ENCODE data around the gene TMEM219. TPM values are rescaled to one million over a fixed set of nuclear protein-coding genes. Genes with fewer than 3 reads are reported as not detected.

TMEM219 gene
- total and polyA plus RNA-seq, 2 donors (not counting 1 experiment from before 2014, with no cell fraction given) = 79.4 to 100 TPM

DNA sequence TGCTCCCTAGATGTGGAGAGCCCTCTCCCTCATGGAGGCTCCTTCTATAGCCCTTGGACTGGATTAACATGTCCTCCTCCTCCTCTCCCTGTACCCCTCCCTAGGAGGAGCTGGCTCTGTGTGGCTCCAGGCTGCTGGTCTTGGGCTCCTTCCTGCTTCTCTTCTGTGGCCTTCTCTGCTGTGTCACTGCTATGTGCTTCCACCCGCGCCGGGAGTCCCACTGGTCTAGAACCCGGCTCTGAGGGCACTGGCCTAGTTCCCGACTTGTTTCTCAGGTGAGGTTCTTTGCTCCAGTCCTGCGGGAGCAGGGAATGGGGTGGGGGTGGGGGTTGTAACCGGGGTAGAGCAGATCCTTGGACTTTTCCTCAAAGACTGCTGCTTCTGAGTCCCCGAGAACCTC is 9.4 kb downstream of the TMEM219 start:
- no peak overlapping the region for H3K4me3 ChIP-seq (replicated peaks in 1 of 4; ENCODE audit: control extremely low read depth in 1 of 4, insufficient read depth in 1 of 4, low read depth in 3 of 4, low read length in 4 of 4)
- peaks cover 7% of the 10 kb centered on the region for H3K36me3 ChIP-seq (ENCODE audit: control insufficient read depth, insufficient read depth, low read length)
- H3K9me3 ChIP-seq (ENCODE audit: control insufficient read depth, insufficient read depth, low read depth, low read length) = no peaks in the 10 kb centered on the region
- TF ChIP-seq, protein P1, sequence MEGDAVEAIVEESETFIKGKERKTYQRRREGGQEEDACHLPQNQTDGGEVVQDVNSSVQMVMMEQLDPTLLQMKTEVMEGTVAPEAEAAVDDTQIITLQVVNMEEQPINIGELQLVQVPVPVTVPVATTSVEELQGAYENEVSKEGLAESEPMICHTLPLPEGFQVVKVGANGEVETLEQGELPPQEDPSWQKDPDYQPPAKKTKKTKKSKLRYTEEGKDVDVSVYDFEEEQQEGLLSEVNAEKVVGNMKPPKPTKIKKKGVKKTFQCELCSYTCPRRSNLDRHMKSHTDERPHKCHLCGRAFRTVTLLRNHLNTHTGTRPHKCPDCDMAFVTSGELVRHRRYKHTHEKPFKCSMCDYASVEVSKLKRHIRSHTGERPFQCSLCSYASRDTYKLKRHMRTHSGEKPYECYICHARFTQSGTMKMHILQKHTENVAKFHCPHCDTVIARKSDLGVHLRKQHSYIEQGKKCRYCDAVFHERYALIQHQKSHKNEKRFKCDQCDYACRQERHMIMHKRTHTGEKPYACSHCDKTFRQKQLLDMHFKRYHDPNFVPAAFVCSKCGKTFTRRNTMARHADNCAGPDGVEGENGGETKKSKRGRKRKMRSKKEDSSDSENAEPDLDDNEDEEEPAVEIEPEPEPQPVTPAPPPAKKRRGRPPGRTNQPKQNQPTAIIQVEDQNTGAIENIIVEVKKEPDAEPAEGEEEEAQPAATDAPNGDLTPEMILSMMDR (conservative IDR thresholded peaks at IDR 0.05 in 1 of 2, IDR thresholded peaks at IDR 0.05 in 1 of 2; ENCODE audit: low read depth in 1 of 2, low read length in 2 of 2) = no peak
- TF ChIP-seq EZH2 (IDR thresholded peaks at IDR 0.05; ENCODE audit: low read length, missing control alignments) = no peak
- H3K27ac ChIP-seq (ENCODE audit: insufficient read depth, low read length) = no peak overlapping the region
- no peak overlapping the region for H2AFZ ChIP-seq (ENCODE audit: low read length)
- peaks cover 9% of the 10 kb centered on the region for H3K4me1 ChIP-seq (ENCODE audit: control insufficient read depth, extremely low read depth, insufficient read depth, low read length)
- H3K27me3 ChIP-seq (ENCODE audit: control insufficient read depth, insufficient read depth, low read length) = no peaks in the 10 kb centered on the region
- peaks cover 26% of the 10 kb centered on the region for H3K79me2 ChIP-seq (ENCODE audit: control insufficient read depth, insufficient read depth, low read length)
- no peak for DNase-seq (ENCODE audit: low read depth in 2 of 2)
- H4K20me1 ChIP-seq (ENCODE audit: control insufficient read depth, extremely low read depth, insufficient read depth, low read length) = peaks cover 3% of the 10 kb centered on the region
- H3K4me2 ChIP-seq (ENCODE audit: extremely low read depth, insufficient read depth, low read length) = no peak overlapping the region
- no peak overlapping the region for H3K9ac ChIP-seq (ENCODE audit: insufficient read depth, low read length)

DNA sequence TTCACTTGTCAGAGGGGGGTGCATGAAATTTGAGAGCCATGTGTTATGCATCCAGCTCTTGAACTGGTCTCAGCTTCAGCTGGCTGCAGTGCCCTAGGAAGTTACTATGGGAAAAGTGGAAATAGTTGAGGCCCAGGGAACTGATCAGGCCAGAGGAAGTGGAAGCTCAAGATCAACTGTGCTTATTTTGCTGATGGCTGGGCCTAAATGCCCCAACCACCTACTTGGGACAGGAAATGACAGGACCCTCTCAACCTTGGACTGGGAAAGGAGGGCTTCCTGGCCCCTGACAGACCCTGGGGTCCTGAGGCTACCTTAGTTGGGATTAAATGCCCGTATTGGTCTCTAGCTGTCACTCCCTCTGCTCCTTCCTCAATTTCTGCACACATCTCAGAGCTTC is 10.6 kb downstream of the TMEM219 start:
- peaks cover 7% of the 10 kb centered on the region for H3K36me3 ChIP-seq (ENCODE audit: control insufficient read depth, insufficient read depth, low read length)
- no peaks in the 10 kb centered on the region for H3K9me3 ChIP-seq (ENCODE audit: control insufficient read depth, insufficient read depth, low read depth, low read length)
- no peaks in the 10 kb centered on the region for H3K27me3 ChIP-seq (ENCODE audit: control insufficient read depth, insufficient read depth, low read length)
- H3K4me1 ChIP-seq (ENCODE audit: control insufficient read depth, extremely low read depth, insufficient read depth, low read length) = peaks cover 9% of the 10 kb centered on the region
- peaks cover 38% of the 10 kb centered on the region for H3K79me2 ChIP-seq (ENCODE audit: control insufficient read depth, insufficient read depth, low read length)
- H3K27ac ChIP-seq (ENCODE audit: insufficient read depth, low read length) = no peak overlapping the region
- DNase-seq (ENCODE audit: low read depth in 2 of 2) = no peak
- H3K4me2 ChIP-seq (ENCODE audit: extremely low read depth, insufficient read depth, low read length) = no peak overlapping the region
- H3K4me3 ChIP-seq (replicated peaks in 1 of 4; ENCODE audit: control extremely low read depth in 1 of 4, insufficient read depth in 1 of 4, low read depth in 3 of 4, low read length in 4 of 4) = no peak overlapping the region
- no peak overlapping the region for H2AFZ ChIP-seq (ENCODE audit: low read length)
- no peak overlapping the region for H3K9ac ChIP-seq (ENCODE audit: insufficient read depth, low read length)
- peaks cover 3% of the 10 kb centered on the region for H4K20me1 ChIP-seq (ENCODE audit: control insufficient read depth, extremely low read depth, insufficient read depth, low read length)
- TF ChIP-seq EZH2 (IDR thresholded peaks at IDR 0.05; ENCODE audit: low read length, missing control alignments) = no peak
- TF ChIP-seq, protein P1 (conservative IDR thresholded peaks at IDR 0.05 in 1 of 2, IDR thresholded peaks at IDR 0.05 in 1 of 2; ENCODE audit: low read depth in 1 of 2, low read length in 2 of 2) = no peak

DNA sequence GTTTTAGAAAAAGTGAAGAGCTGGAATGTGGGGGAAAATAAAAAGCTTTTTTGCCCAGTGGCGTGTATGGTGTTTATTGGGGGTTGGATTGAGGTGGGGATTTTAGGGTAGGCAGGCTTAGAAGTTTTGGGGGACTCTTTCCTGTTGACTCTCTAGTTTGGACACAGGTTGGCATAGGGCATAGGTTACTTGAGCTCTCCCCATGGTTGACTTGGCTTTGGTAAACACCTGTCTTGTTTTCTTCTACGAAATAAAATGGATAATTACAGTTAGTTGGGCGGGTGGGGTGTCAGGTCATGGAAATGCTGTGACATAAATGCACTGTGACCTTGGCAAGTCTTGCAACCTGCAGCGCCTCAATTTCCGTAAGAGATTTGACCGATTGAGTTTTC is 11.1 kb downstream of the TMEM219 start:
- H3K27ac ChIP-seq (ENCODE audit: insufficient read depth, low read length) = peak overlapping the region; percentile 24

More for the DNA sequence above, 11.1 kb downstream of the TMEM219 start:
- H3K9ac ChIP-seq (ENCODE audit: insufficient read depth, low read length) = no peak overlapping the region
- no peak for DNase-seq (ENCODE audit: low read depth in 2 of 2)
- no peaks in the 10 kb centered on the region for H3K27me3 ChIP-seq (ENCODE audit: control insufficient read depth, insufficient read depth, low read length)
- H2AFZ ChIP-seq (ENCODE audit: low read length) = peak overlapping the region; percentile 22
- no peak for TF ChIP-seq EZH2 (IDR thresholded peaks at IDR 0.05; ENCODE audit: low read length, missing control alignments)
- TF ChIP-seq, protein P1 (conservative IDR thresholded peaks at IDR 0.05 in 1 of 2, IDR thresholded peaks at IDR 0.05 in 1 of 2; ENCODE audit: low read depth in 1 of 2, low read length in 2 of 2) = no peak
- no peak overlapping the region for H3K4me3 ChIP-seq (replicated peaks in 1 of 4; ENCODE audit: control extremely low read depth in 1 of 4, insufficient read depth in 1 of 4, low read depth in 3 of 4, low read length in 4 of 4)
- peaks cover 7% of the 10 kb centered on the region for H3K36me3 ChIP-seq (ENCODE audit: control insufficient read depth, insufficient read depth, low read length)
- peaks cover 3% of the 10 kb centered on the region for H4K20me1 ChIP-seq (ENCODE audit: control insufficient read depth, extremely low read depth, insufficient read depth, low read length)
- peaks cover 9% of the 10 kb centered on the region for H3K4me1 ChIP-seq (ENCODE audit: control insufficient read depth, extremely low read depth, insufficient read depth, low read length)
- no peak overlapping the region for H3K4me2 ChIP-seq (ENCODE audit: extremely low read depth, insufficient read depth, low read length)
- no peaks in the 10 kb centered on the region for H3K9me3 ChIP-seq (ENCODE audit: control insufficient read depth, insufficient read depth, low read depth, low read length)
- peaks cover 42% of the 10 kb centered on the region for H3K79me2 ChIP-seq (ENCODE audit: control insufficient read depth, insufficient read depth, low read length)
